ENCODE measurements around the gene TTN.

DNA sequence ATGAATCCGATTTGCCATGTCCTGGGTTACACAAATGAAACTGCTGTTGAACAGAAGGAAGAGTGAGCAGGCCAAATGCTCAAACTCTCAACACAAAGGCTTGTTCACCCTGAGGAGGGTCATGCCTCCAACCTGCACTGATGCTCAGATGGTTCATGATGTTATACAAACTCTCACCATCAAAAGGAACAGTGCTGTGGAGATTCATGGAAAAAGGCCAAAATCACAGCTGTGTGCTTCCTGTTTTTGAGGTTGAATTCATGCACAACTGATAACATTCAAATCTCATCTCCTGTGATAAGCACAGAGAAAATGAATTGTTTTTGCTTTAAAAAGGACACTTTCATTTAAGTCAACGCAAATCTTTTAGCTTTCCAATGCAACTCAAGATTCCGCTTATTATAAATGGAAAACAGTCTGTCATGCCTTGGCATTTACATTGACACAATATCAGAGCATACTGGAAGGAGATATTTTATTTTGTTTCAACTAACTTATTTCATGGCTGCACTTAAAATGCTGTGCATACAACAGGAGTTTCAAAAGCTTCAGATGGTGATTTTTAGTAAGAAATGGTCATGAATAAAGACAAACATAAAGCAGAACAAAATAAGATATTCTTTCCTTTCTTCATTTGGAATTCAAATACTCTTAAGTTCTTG lies 22.2 kb upstream of the TTN start:
- TF ChIP-seq EP300 (IDR thresholded peaks at IDR 0.05; ENCODE audit: borderline replicate concordance in 1 of 2, low read depth in 2 of 2, low read length in 2 of 2) = no peak
- TF ChIP-seq, protein P1, sequence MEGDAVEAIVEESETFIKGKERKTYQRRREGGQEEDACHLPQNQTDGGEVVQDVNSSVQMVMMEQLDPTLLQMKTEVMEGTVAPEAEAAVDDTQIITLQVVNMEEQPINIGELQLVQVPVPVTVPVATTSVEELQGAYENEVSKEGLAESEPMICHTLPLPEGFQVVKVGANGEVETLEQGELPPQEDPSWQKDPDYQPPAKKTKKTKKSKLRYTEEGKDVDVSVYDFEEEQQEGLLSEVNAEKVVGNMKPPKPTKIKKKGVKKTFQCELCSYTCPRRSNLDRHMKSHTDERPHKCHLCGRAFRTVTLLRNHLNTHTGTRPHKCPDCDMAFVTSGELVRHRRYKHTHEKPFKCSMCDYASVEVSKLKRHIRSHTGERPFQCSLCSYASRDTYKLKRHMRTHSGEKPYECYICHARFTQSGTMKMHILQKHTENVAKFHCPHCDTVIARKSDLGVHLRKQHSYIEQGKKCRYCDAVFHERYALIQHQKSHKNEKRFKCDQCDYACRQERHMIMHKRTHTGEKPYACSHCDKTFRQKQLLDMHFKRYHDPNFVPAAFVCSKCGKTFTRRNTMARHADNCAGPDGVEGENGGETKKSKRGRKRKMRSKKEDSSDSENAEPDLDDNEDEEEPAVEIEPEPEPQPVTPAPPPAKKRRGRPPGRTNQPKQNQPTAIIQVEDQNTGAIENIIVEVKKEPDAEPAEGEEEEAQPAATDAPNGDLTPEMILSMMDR (IDR thresholded peaks at IDR 0.05; ENCODE audit: control extremely low read depth in 1 of 3, insufficient read depth in 1 of 3, low read depth in 1 of 3, low read length in 3 of 3) = no peak
- no peak for TF ChIP-seq SIX5 (IDR thresholded peaks at IDR 0.05; ENCODE audit: low read depth, low read length)
- TF ChIP-seq POLR2A (IDR thresholded peaks at IDR 0.05; ENCODE audit: control extremely low read depth in 1 of 2, low read depth in 2 of 2, low read length in 2 of 2) = no peak
- TF ChIP-seq, protein P2, sequence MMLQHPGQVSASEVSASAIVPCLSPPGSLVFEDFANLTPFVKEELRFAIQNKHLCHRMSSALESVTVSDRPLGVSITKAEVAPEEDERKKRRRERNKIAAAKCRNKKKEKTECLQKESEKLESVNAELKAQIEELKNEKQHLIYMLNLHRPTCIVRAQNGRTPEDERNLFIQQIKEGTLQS (IDR thresholded peaks at IDR 0.05; ENCODE audit: insufficient read depth, low read depth, low read length) = no peak
- TF ChIP-seq TAF7 (optimal IDR thresholded peaks at IDR 0.05; ENCODE audit: borderline replicate concordance, low read depth, low read length) = no peak
- no peak for TF ChIP-seq YY1 (IDR thresholded peaks at IDR 0.05; ENCODE audit: low read depth, low read length)
- TF ChIP-seq RAD21 (IDR thresholded peaks at IDR 0.05 in 1 of 2, conservative IDR thresholded peaks at IDR 0.05 in 1 of 2; ENCODE audit: low read depth in 2 of 2, low read length in 2 of 2) = no peak

Data from H1 (cell line).